ENCODE results near the gene SCFD2.

SCFD2 gene

DNA sequence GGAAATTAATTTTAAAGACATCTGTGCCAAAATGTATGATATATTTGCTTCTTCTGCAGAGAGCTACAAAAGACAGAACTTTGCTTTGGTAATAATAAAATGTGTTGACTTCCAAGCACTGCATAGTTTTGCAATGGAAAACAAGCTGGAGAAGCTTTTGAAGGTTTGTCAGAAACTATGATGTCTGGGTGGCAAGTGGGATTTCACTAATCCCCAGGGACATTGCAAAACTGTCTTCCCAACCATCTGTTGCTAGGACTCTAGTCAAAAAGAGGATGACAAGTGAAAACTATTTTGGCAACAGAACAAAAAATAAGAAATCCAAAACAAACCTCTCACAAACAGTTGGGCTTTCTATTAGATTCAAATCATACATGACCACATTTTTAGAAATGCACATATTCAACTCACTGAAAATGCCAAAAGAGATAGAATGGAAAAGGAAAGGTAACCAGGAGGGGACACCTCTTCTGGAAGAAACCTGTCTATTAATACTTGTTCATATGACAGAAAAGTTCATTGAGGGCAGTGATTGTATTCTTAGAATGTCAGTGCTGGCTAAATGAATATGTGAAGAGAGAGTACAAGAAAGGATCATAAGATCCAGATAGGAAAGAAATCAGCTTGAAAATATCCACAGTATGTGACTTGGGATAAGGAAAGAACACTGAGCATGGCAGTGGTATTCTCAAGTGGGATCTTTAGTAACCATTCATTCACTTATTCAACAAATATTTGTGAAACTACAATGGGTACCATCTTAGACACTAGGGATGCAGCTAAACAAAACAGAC lies 275.7 kb downstream of the SCFD2 start:
- Histone ChIP-seq H3K27ac (replicated peaks) (no peak overlapping the region), H3K27me3 (ENCODE audit: insufficient read depth, poor library complexity, severe bottlenecking) (no peaks in the 10 kb centered on the region), H3K4me3 (replicated peaks; ENCODE audit: insufficient read depth, low read length) (no peak overlapping the region)
- TF ChIP-seq SPI1 (IDR thresholded peaks at IDR 0.05; ENCODE audit: borderline replicate concordance, low read depth) (no peak), GABPA (IDR thresholded peaks at IDR 0.05; ENCODE audit: low read depth) (no peak), POLR2AphosphoS5 (IDR thresholded peaks at IDR 0.05; ENCODE audit: low read depth) (no peak)
- TF ChIP-seq, protein P1, sequence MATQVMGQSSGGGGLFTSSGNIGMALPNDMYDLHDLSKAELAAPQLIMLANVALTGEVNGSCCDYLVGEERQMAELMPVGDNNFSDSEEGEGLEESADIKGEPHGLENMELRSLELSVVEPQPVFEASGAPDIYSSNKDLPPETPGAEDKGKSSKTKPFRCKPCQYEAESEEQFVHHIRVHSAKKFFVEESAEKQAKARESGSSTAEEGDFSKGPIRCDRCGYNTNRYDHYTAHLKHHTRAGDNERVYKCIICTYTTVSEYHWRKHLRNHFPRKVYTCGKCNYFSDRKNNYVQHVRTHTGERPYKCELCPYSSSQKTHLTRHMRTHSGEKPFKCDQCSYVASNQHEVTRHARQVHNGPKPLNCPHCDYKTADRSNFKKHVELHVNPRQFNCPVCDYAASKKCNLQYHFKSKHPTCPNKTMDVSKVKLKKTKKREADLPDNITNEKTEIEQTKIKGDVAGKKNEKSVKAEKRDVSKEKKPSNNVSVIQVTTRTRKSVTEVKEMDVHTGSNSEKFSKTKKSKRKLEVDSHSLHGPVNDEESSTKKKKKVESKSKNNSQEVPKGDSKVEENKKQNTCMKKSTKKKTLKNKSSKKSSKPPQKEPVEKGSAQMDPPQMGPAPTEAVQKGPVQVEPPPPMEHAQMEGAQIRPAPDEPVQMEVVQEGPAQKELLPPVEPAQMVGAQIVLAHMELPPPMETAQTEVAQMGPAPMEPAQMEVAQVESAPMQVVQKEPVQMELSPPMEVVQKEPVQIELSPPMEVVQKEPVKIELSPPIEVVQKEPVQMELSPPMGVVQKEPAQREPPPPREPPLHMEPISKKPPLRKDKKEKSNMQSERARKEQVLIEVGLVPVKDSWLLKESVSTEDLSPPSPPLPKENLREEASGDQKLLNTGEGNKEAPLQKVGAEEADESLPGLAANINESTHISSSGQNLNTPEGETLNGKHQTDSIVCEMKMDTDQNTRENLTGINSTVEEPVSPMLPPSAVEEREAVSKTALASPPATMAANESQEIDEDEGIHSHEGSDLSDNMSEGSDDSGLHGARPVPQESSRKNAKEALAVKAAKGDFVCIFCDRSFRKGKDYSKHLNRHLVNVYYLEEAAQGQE (IDR thresholded peaks at IDR 0.05; ENCODE audit: insufficient replicate concordance, low read depth) = no peak
- TF ChIP-seq, protein P2, sequence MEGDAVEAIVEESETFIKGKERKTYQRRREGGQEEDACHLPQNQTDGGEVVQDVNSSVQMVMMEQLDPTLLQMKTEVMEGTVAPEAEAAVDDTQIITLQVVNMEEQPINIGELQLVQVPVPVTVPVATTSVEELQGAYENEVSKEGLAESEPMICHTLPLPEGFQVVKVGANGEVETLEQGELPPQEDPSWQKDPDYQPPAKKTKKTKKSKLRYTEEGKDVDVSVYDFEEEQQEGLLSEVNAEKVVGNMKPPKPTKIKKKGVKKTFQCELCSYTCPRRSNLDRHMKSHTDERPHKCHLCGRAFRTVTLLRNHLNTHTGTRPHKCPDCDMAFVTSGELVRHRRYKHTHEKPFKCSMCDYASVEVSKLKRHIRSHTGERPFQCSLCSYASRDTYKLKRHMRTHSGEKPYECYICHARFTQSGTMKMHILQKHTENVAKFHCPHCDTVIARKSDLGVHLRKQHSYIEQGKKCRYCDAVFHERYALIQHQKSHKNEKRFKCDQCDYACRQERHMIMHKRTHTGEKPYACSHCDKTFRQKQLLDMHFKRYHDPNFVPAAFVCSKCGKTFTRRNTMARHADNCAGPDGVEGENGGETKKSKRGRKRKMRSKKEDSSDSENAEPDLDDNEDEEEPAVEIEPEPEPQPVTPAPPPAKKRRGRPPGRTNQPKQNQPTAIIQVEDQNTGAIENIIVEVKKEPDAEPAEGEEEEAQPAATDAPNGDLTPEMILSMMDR (IDR thresholded peaks at IDR 0.05; ENCODE audit: insufficient read depth, low read length) = no peak
- DNase-seq (ENCODE audit: low read depth in 1 of 2, low spot score in 1 of 2) = no peak

DNA sequence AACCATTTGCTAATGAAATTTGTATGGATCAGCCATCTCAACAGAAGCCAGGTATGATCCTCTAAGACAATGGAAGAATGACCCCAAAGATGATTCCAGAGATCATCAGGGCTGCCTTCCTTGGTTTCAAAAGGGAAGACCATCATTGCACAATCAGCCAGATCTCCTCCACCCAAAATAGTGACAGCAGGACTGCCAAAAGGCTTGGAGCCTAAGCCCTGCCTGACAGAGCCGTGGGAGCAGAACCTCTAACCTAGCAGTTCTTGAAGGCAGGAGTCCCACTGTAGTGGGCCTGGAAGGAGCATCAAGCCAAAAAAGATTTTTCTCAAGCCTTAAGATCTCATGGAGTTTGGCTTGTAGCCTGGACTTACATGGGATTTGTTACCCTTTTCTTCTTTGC lies 277.7 kb downstream of the SCFD2 start:
- DNase-seq (ENCODE audit: low read depth in 1 of 2, low spot score in 1 of 2) = no peak
- no peak for TF ChIP-seq SPI1 (IDR thresholded peaks at IDR 0.05; ENCODE audit: borderline replicate concordance, low read depth)
- TF ChIP-seq, protein P1 (IDR thresholded peaks at IDR 0.05; ENCODE audit: insufficient replicate concordance, low read depth) = no peak
- no peak for TF ChIP-seq POLR2AphosphoS5 (IDR thresholded peaks at IDR 0.05; ENCODE audit: low read depth)
- TF ChIP-seq, protein P2 (IDR thresholded peaks at IDR 0.05; ENCODE audit: insufficient read depth, low read length) = no peak
- no peak for TF ChIP-seq GABPA (IDR thresholded peaks at IDR 0.05; ENCODE audit: low read depth)

DNA sequence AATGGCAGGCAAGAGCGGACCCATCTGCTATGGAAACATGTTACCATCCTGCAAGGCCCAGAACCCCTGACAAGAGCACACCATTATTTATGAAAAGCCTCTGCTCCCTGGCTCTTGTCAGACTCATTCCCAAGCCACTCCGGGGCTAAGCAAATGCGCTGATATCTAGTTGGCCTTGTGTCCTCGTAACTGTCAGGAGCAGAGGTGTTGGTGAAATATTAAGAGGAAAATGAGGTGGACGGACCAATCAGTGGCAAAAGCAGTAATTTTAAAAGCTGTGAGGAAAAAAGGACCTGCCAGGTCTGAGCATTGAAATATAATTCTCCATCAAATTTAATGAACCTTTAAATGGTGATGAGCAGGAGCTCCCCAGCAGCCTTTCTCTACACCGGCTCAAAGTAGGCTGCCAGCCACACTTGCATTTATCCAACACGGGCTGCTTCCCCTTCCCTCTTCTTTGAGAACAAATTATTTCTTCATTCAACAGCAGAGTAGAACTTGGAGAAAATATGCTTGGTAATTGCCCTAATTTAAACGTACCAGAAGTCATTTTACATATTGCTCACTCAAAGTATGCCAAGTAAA lies 289.4 kb downstream of the SCFD2 start:
- no peak for DNase-seq (ENCODE audit: low read depth in 1 of 2, low spot score in 1 of 2)
- TF ChIP-seq POLR2AphosphoS5 (IDR thresholded peaks at IDR 0.05; ENCODE audit: low read depth) (no peak), GABPA (IDR thresholded peaks at IDR 0.05; ENCODE audit: low read depth) (no peak), SPI1 (IDR thresholded peaks at IDR 0.05; ENCODE audit: borderline replicate concordance, low read depth) (no peak)
- TF ChIP-seq, protein P2 (IDR thresholded peaks at IDR 0.05; ENCODE audit: insufficient read depth, low read length) = no peak
- TF ChIP-seq, protein P1 (IDR thresholded peaks at IDR 0.05; ENCODE audit: insufficient replicate concordance, low read depth) = no peak
- no peak overlapping the region for H3K27ac ChIP-seq (replicated peaks)
- no peak overlapping the region for H3K4me3 ChIP-seq (replicated peaks; ENCODE audit: insufficient read depth, low read length)
- H3K27me3 ChIP-seq (ENCODE audit: insufficient read depth, poor library complexity, severe bottlenecking) = no peaks in the 10 kb centered on the region

More for the DNA sequence above, 277.7 kb downstream of the SCFD2 start:
- Histone ChIP-seq H3K4me3 (replicated peaks; ENCODE audit: insufficient read depth, low read length) (no peak overlapping the region), H3K27me3 (ENCODE audit: insufficient read depth, poor library complexity, severe bottlenecking) (no peaks in the 10 kb centered on the region), H3K27ac (replicated peaks) (no peak overlapping the region)

All from HL-60 (cell line).